ENCODE results near the gene SYNPO.

The SYNPO gene

DNA sequence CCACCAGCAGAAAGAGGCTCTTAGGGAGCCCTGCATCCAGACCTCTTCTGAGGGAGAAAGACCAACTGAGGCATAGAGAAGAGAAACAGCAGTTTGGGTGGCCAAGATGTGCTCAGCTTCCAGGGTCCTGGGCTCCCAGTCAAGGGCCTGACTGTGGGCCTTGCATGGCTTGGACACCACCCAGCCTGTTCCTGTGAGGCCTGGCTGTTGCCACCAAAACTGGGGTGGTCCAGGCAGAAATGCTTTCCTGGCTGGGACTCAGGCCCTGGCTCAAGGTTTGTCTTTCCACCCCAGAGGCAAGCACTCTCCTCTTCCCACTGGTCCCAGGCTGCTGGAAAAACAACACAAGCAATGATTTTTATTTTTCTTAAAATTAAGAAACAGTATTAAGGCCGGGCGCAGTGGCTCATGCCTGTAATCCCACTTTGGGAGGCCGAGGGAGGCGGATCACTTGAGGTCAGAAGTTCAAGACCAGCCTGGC lies 33.9 kb downstream of the SYNPO start:
- H3K9me3 Mint-ChIP-seq, result no peaks in the 10 kb centered on the region
- H3K4me3 Mint-ChIP-seq, result no peak overlapping the region
- H3K4me1 Mint-ChIP-seq, result peaks cover 4 to 9% of the 10 kb centered on the region in 2 donors
- H3K36me3 Mint-ChIP-seq, result peaks cover 4 to 7% of the 10 kb centered on the region in 2 donors
- H3K27me3 Mint-ChIP-seq, result peaks cover 24 to 32% of the 10 kb centered on the region in 2 donors
- no peak overlapping the region for H3K27ac Mint-ChIP-seq
- ATAC-seq (replicated peaks) (no peak), DNase-seq (no peak)

DNA sequence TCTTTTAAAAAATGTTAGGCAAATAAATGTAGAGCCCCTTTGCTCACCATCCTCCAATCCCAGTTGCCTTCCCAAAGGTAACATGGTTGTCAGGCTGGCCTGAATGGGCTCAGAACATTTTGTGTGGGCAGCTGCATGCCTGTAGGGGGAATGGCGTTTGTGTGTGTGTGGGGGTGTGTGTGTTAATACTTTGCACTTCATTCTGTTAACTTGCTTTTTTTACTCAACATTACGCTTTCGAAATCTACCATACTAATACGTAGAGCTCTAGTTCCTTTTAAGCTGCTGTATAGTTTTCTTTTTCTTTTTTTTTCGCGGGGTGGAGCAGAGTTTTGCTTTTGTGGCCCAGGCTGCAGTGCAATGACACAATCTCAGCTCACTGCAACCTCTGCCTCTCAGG lies 34.6 kb downstream of the SYNPO start:
- H3K27me3 Mint-ChIP-seq, result peaks cover 20 to 27% of the 10 kb centered on the region in 2 donors
- DNase-seq (no peak), ATAC-seq (replicated peaks) (no peak)
- H3K4me1 Mint-ChIP-seq, result peaks cover 4 to 9% of the 10 kb centered on the region in 2 donors
- peaks cover 5 to 7% of the 10 kb centered on the region in 2 donors for H3K36me3 Mint-ChIP-seq
- H3K27ac Mint-ChIP-seq, result no peak overlapping the region
- H3K4me3 Mint-ChIP-seq, result no peak overlapping the region
- no peaks in the 10 kb centered on the region for H3K9me3 Mint-ChIP-seq

DNA sequence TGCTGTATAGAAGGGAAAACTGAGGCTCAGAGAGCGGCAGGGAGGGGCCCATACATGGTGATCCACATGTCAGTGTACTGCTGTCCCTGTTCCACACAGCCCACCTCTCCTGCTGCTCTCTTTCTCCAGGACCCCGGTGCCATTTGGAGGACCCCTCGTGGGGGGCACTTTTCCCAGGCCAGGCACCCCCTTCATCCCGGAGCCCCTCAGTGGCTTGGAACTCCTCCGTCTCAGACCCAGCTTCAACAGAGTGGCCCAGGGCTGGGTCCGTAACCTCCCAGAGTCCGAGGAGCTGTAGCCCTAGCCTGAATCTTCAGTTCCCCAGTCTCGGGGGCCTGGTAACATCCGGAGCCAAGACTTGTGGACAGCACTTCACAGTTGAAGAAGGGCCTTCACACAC lies 36.1 kb downstream of the SYNPO start:
- Mint-ChIP-seq H3K36me3 (peaks cover 12 to 13% of the 10 kb centered on the region in 2 donors), H3K27me3 (peaks cover 9 to 13% of the 10 kb centered on the region in 2 donors), H3K27ac (no peak overlapping the region), H3K9me3 (no peaks in the 10 kb centered on the region), H3K4me1 (peaks cover 4 to 9% of the 10 kb centered on the region in 2 donors), H3K4me3 (no peak overlapping the region)
- no peak for DNase-seq
- no peak for ATAC-seq (replicated peaks)

DNA sequence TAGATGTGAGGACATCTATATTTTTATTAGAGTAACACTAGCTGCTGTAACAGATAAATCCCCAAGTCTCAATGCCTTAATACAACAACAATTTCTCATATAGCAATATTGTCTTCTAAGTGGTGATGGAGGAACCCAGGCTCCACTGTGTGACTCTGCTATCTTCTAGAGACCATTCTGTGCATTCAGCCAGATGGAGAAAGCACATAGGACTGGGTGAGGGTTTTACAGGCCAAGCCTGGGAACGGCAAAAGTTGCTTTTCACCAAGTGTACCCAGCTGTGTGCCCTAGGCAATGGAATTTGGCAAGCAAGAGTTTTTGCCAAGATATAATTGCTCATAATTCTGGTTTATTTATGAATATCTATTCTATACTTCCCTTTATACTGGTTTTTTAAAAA lies 48.7 kb downstream of the SYNPO start:
- Mint-ChIP-seq H3K27ac (no peak overlapping the region), H3K36me3 (peaks cover 36 to 41% of the 10 kb centered on the region in 2 donors), H3K4me3 (no peak overlapping the region), H3K4me1 (peaks cover 0 to 7% of the 10 kb centered on the region in 2 donors), H3K9me3 (no peaks in the 10 kb centered on the region), H3K27me3 (no peaks in the 10 kb centered on the region)
- ATAC-seq (replicated peaks) (no peak), DNase-seq (no peak)

DNA sequence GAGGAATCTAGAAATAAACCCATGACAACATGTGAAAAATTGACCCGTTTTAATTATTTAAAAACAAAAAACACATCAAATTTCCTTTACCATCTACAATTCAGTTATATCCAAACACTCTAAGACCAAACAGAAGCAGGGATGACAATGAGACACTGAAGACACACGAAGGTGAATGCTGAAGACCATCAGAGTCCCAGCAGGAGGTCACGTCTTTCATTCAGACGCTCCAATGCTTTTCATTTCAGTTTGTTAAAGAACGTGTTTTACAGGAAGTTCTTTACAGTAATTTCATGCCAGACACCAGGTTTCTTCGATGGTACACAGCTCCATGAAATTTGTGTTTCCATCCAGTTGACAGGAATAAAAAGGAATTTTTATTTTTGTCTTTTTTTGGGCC lies 50.3 kb downstream of the SYNPO start:
- H3K4me3 Mint-ChIP-seq, result no peak overlapping the region
- H3K9me3 Mint-ChIP-seq, result no peaks in the 10 kb centered on the region
- no peak overlapping the region for H3K27ac Mint-ChIP-seq
- DNase-seq (no peak), ATAC-seq (replicated peaks) (no peak)
- H3K36me3 Mint-ChIP-seq, result peaks cover 33 to 47% of the 10 kb centered on the region in 2 donors
- H3K27me3 Mint-ChIP-seq, result no peaks in the 10 kb centered on the region
- peaks cover 0 to 7% of the 10 kb centered on the region in 2 donors for H3K4me1 Mint-ChIP-seq

DNA sequence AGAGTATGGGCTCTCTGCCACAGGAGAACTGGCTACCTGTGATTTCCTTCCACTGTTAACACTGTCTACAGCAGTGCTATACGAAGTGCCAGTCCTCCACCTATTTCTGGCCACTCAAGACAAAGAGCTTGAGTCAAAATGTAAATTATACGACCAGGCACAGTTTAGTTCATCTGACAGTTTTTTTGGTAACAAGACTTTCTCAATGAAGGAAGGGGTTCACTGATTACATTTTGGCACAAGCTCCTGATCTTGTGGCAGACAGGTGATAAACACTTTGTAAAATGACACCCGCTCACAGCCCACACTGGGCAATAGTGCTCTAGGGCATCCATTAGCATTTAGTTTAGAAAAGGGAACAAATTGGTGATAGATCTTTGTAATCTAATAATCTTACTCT lies 51.8 kb downstream of the SYNPO start:
- Mint-ChIP-seq H3K4me3 (no peak overlapping the region), H3K36me3 (peaks cover 35 to 51% of the 10 kb centered on the region in 2 donors), H3K4me1 (peaks cover 0 to 7% of the 10 kb centered on the region in 2 donors), H3K27ac (peak overlapping the region; percentile 39), H3K27me3 (no peaks in the 10 kb centered on the region), H3K9me3 (no peaks in the 10 kb centered on the region)
- ATAC-seq (replicated peaks) (no peak), DNase-seq (no peak)

DNA sequence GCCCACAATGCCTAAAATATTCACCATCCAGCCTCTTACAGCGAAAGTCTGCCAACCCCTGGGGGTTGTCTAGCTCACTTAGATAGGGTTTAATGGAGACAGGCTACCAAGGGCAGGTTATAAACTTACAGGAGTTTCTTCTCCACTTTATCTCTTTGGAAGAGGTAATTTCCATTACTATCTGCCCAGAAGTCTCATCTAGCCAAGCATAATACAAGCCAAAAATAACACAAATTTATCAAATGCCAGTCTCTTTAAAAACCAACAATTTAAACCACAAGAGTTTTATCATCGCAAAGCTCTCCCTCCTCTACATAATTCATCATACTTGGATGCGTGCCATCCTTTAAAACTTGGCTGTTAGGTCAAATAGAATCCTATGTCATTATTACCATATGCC lies 54.2 kb downstream of the SYNPO start:
- Mint-ChIP-seq H3K4me3 (no peak overlapping the region), H3K36me3 (peaks cover 37 to 46% of the 10 kb centered on the region in 2 donors), H3K27ac (no peak overlapping the region), H3K9me3 (no peaks in the 10 kb centered on the region), H3K27me3 (no peaks in the 10 kb centered on the region), H3K4me1 (no peaks in the 10 kb centered on the region)
- ATAC-seq (replicated peaks) (no peak), DNase-seq (no peak)

DNA sequence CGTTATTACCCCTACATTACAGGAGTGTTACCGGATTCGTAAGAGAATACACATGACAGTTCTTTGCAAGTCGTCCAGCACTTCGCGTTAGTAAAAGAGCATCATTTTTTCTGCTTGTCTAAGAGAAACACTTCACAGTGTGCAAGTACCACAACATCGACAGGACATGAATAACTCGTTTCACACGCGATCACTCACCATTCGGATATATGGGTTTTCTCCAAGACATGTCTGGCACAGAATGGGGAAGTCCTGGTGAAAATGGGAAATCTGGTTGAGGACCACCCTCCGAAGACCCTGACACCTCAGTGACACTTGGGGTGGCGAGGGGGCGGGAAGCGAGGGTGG lies 59.8 kb downstream of the SYNPO start:
- Mint-ChIP-seq H3K27ac (no peak overlapping the region), H3K4me3 (no peak overlapping the region), H3K27me3 (no peaks in the 10 kb centered on the region), H3K36me3 (peaks cover 15 to 18% of the 10 kb centered on the region in 2 donors), H3K9me3 (no peaks in the 10 kb centered on the region), H3K4me1 (no peaks in the 10 kb centered on the region)
- ATAC-seq (replicated peaks) (peak; percentile 6 to 21), DNase-seq (no peak)

DNA sequence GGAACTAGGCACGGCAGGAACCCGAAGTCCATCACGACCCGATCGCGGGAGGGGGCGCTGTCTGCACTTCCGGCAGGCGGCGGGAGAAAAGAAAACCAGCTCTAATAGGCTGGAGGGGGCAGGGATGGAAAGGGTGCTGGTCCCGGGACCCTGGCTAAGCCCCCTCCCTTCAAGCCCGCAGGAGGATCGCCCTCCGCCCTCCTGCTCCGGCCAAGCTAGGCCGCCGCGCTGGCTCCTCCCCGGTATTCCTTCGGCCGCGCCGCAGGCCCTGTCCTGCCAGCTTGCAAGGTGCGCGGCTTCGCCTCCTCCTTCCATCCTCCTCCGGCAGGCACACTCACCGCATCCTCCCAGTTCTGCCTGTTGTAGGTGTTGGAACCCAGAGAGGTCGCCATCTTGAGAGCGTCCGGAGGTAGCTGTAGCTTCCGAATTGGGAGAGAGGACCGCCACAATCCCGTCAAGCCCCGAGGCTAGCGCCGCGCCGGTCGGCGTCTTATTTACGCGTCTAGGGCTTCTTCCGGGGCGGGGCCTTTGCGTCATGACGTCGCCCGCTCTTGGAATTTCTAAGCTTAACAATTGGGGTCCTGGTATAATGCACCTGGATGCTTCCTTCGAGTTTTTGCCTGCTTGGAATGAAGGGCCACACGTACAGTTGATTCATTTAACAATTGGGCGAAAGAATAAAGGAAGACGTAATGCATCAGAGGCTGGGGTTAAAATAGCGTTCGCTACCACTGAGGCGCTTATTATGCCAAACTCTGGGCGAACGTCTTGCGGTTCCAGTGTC lies 60.3 kb downstream of the SYNPO start, which contains the start of gene RBM22:
Gene RBM22, minus strand, starts transcription at position 469 of the 784 bp plus-strand sequence. Its CDS starts 77 bp downstream, at position 392.
- Mint-ChIP-seq H3K4me1 (no peaks in the 10 kb centered on the region), H3K4me3 (no peak within 1 kb of the TSS), H3K27ac (no peak within 1 kb of the TSS), H3K27me3 (no peaks in the 10 kb centered on the region), H3K9me3 (no peaks in the 10 kb centered on the region), H3K36me3 (peaks cover 16 to 24% of the 10 kb centered on the region in 2 donors)
- DNase-seq, result peak; percentile 86
- peak; percentile 97 to 98 for ATAC-seq (replicated peaks)

DNA sequence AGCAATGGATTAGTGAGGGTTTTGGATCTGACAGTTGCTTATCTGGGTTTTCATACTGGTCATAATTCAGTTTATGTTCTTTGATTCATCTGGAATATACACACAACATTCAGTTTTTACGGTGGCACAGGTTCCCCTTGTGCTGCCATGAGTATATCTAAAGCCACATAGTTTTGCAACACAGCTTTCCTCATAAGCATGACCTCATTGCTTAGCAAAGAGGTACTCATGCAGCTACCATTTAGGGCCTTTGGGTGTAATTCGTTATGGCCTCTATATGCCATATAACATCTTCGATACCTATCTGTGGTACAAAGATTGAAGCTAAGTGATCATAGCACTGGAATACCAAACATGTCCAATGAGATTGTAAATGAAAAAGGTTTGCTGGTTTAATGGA lies 63.3 kb downstream of the SYNPO start:
- H3K27me3 Mint-ChIP-seq, result no peaks in the 10 kb centered on the region
- no peak overlapping the region for H3K27ac Mint-ChIP-seq
- H3K4me1 Mint-ChIP-seq, result no peaks in the 10 kb centered on the region
- H3K4me3 Mint-ChIP-seq, result no peak overlapping the region
- DNase-seq, result no peak
- no peaks in the 10 kb centered on the region for H3K9me3 Mint-ChIP-seq
- ATAC-seq (replicated peaks), result no peak
- peaks cover 20 to 24% of the 10 kb centered on the region in 2 donors for H3K36me3 Mint-ChIP-seq

DNA sequence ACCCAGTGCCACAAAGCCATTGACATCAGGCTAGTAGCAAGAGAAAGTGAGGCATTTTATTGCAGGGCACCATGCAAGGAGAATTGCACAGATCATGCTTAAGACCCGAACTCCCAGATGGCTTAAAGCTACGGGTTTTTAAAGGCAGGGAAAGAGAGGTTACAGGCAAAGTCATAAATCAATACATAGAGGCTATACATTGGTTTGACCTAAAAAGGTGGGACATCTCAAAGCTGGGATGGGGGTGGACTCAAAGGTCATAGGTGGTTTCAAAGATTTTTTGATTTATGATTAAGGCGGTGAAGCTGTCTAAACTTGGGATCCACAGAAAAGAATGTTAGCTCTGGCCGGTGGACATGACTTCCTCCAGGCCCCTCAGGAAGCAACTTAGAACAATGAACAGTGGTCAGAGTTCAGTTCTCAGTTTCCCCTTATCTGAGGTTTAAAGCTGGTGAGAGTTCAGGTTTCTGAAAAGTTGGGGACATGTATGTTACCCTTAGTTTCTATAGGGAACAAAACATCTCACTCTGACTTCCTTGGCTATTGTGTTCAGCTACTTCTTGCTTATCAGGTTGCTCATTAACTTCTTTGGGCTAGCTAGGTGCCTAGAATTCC lies 66.4 kb downstream of the SYNPO start:
- H3K27ac Mint-ChIP-seq, result no peak overlapping the region
- no peaks in the 10 kb centered on the region for H3K9me3 Mint-ChIP-seq
- DNase-seq (no peak), ATAC-seq (replicated peaks) (no peak)
- no peaks in the 10 kb centered on the region for H3K27me3 Mint-ChIP-seq
- H3K4me1 Mint-ChIP-seq, result no peaks in the 10 kb centered on the region
- H3K36me3 Mint-ChIP-seq, result peaks cover 22 to 41% of the 10 kb centered on the region in 2 donors
- no peak overlapping the region for H3K4me3 Mint-ChIP-seq
